ENCODE measurements around the gene BCAS4. TPM values are rescaled to one million over a fixed set of nuclear protein-coding genes. Genes with fewer than 3 reads are reported as not detected.
A peak's percentile ranks its signal among the peaks of the same experiment; 100 is the strongest.
"Not testable (repeated sequence)": the region's sequence is repeated elsewhere in the genome, so short reads cannot be mapped to it uniquely, and the experiment has no call there.

BCAS4 gene
- polyA plus RNA-seq, 6 donors from 2014 or later, result 62.1 to 82.2 (median 70.3) TPM

GRCh38 chr20:50876816-50877215 is 82.0 kb downstream of the BCAS4 start:
- DNase-seq, result no peak
- Mint-ChIP-seq H3K4me3 (no peak overlapping the region), H3K27me3 (no peaks in the 10 kb centered on the region), H3K27ac (no peak overlapping the region), H3K9me3 (no peaks in the 10 kb centered on the region), H3K4me1 (peaks cover 15 to 21% (median 18%) of the 10 kb centered on the region in 3 donors), H3K36me3 (peaks cover 0 to 14% of the 10 kb centered on the region in 2 donors)
- ATAC-seq (ENCODE audit: low read depth in 2 of 2), result no peak

GRCh38 chr20:50877232-50877743 is 82.4 kb downstream of the BCAS4 start:
- Mint-ChIP-seq H3K27me3 (no peaks in the 10 kb centered on the region), H3K36me3 (peaks cover 0 to 14% of the 10 kb centered on the region in 2 donors), H3K27ac (no peak overlapping the region), H3K9me3 (no peaks in the 10 kb centered on the region), H3K4me3 (no peak overlapping the region), H3K4me1 (peaks cover 14 to 20% (median 15%) of the 10 kb centered on the region in 3 donors)
- DNase-seq (no peak), ATAC-seq (ENCODE audit: low read depth in 2 of 2) (no peak)

GRCh38 chr20:50879649-50880550 is 85.0 kb downstream of the BCAS4 start:
- H3K27ac Mint-ChIP-seq, result peak overlapping the region in 3 of 6 donors; percentile 37 to 54 (median 38)
- H3K27me3 Mint-ChIP-seq, result no peaks in the 10 kb centered on the region
- H3K4me3 Mint-ChIP-seq, result peak overlapping the region in 1 of 8 donors; percentile 60
- H3K9me3 Mint-ChIP-seq, result no peaks in the 10 kb centered on the region
- ATAC-seq (ENCODE audit: low read depth in 2 of 2) (no peak), DNase-seq (no peak)
- peaks cover 0 to 14% of the 10 kb centered on the region in 2 donors for H3K36me3 Mint-ChIP-seq
- H3K4me1 Mint-ChIP-seq, result peaks cover 0 to 4% (median 3%) of the 10 kb centered on the region in 3 donors

GRCh38 chr20:50881759-50882424 is 87.0 kb downstream of the BCAS4 start:
- H3K4me1 Mint-ChIP-seq; H3K27me3 Mint-ChIP-seq; ATAC-seq (ENCODE audit: low read depth in 2 of 2); H3K36me3 Mint-ChIP-seq; H3K27ac Mint-ChIP-seq; DNase-seq; H3K9me3 Mint-ChIP-seq; H3K4me3 Mint-ChIP-seq: not testable (repeated sequence)

GRCh38 chr20:50883856-50884255 is 89.0 kb downstream of the BCAS4 start:
- peaks cover 0 to 4% (median 3%) of the 10 kb centered on the region in 3 donors for H3K4me1 Mint-ChIP-seq
- no peak for DNase-seq
- no peaks in the 10 kb centered on the region for H3K9me3 Mint-ChIP-seq
- H3K4me3 Mint-ChIP-seq, result no peak overlapping the region
- no peaks in the 10 kb centered on the region for H3K36me3 Mint-ChIP-seq
- H3K27me3 Mint-ChIP-seq, result no peaks in the 10 kb centered on the region
- H3K27ac Mint-ChIP-seq, result peak overlapping the region in 3 of 6 donors; percentile 20 to 72 (median 54)
- ATAC-seq (ENCODE audit: low read depth in 2 of 2), result no peak

GRCh38 chr20:50885068-50885467 is 90.2 kb downstream of the BCAS4 start:
- no peaks in the 10 kb centered on the region for H3K27me3 Mint-ChIP-seq
- no peaks in the 10 kb centered on the region for H3K36me3 Mint-ChIP-seq
- peak overlapping the region in 2 of 6 donors; percentile 50 to 76 for H3K27ac Mint-ChIP-seq
- no peaks in the 10 kb centered on the region for H3K9me3 Mint-ChIP-seq
- DNase-seq (no peak), ATAC-seq (ENCODE audit: low read depth in 2 of 2) (no peak)
- no peak overlapping the region for H3K4me3 Mint-ChIP-seq
- no peaks in the 10 kb centered on the region for H3K4me1 Mint-ChIP-seq

GRCh38 chr20:50885781-50886180 is 90.9 kb downstream of the BCAS4 start:
- no peak for DNase-seq
- H3K9me3 Mint-ChIP-seq, result no peaks in the 10 kb centered on the region
- no peaks in the 10 kb centered on the region for H3K4me1 Mint-ChIP-seq
- H3K27ac Mint-ChIP-seq, result peak overlapping the region in 3 of 6 donors; percentile 56 to 86 (median 76)
- ATAC-seq (ENCODE audit: low read depth in 2 of 2), result no peak
- no peaks in the 10 kb centered on the region for H3K36me3 Mint-ChIP-seq
- H3K4me3 Mint-ChIP-seq, result peak overlapping the region in 1 of 8 donors; percentile 25
- H3K27me3 Mint-ChIP-seq, result no peaks in the 10 kb centered on the region

- no peak for DNase-seq
- no peak for ATAC-seq (ENCODE audit: low read depth in 2 of 2)
- H3K27me3 Mint-ChIP-seq, result no peaks in the 10 kb centered on the region
- H3K36me3 Mint-ChIP-seq, result peaks cover 0 to under 1% of the 10 kb centered on the region in 2 donors
- H3K4me3 Mint-ChIP-seq, result no peak overlapping the region
- H3K4me1 Mint-ChIP-seq, result no peaks in the 10 kb centered on the region
- H3K9me3 Mint-ChIP-seq, result no peaks in the 10 kb centered on the region
- peak overlapping the region in 1 of 6 donors; percentile 56 for H3K27ac Mint-ChIP-seq
Measured at GRCh38 chr20:50886184-50886790, 91.4 kb downstream of the BCAS4 start.

GRCh38 chr20:50887576-50887975 is 92.7 kb downstream of the BCAS4 start:
- Mint-ChIP-seq H3K27me3 (no peaks in the 10 kb centered on the region), H3K36me3 (peaks cover 0 to 14% of the 10 kb centered on the region in 2 donors), H3K27ac (peak overlapping the region in 3 of 6 donors; percentile 9 to 39 (median 24)), H3K9me3 (no peaks in the 10 kb centered on the region), H3K4me1 (peaks cover 0 to 8% (median 0%) of the 10 kb centered on the region in 3 donors), H3K4me3 (no peak overlapping the region)
- ATAC-seq (ENCODE audit: low read depth in 2 of 2), result no peak
- DNase-seq, result no peak

GRCh38 chr20:50891138-50891537 is 96.3 kb downstream of the BCAS4 start:
- H3K9me3 Mint-ChIP-seq, result no peaks in the 10 kb centered on the region
- peak overlapping the region in 2 of 6 donors; percentile 67 to 74 for H3K27ac Mint-ChIP-seq
- ATAC-seq (ENCODE audit: low read depth in 2 of 2) (no peak), DNase-seq (no peak)
- H3K36me3 Mint-ChIP-seq, result peaks cover 11 to 23% of the 10 kb centered on the region in 2 donors
- H3K4me3 Mint-ChIP-seq, result no peak overlapping the region
- H3K4me1 Mint-ChIP-seq, result peaks cover 0 to 8% (median 0%) of the 10 kb centered on the region in 3 donors
- no peaks in the 10 kb centered on the region for H3K27me3 Mint-ChIP-seq

- DNase-seq, result no peak
- ATAC-seq (ENCODE audit: low read depth in 2 of 2), result no peak
- Mint-ChIP-seq H3K27me3 (no peaks in the 10 kb centered on the region), H3K4me1 (peaks cover 0 to 8% (median 2%) of the 10 kb centered on the region in 3 donors), H3K4me3 (no peak overlapping the region), H3K9me3 (no peaks in the 10 kb centered on the region), H3K27ac (peak overlapping the region in 3 of 6 donors; percentile 52 to 74 (median 60)), H3K36me3 (peaks cover 14 to 27% of the 10 kb centered on the region in 2 donors)
Measured at GRCh38 chr20:50892394-50892793, 97.5 kb downstream of the BCAS4 start.

GRCh38 chr20:50893620-50894019 is 98.8 kb downstream of the BCAS4 start:
- peaks cover 0 to 13% (median 2%) of the 10 kb centered on the region in 3 donors for H3K4me1 Mint-ChIP-seq
- no peak overlapping the region for H3K4me3 Mint-ChIP-seq
- H3K9me3 Mint-ChIP-seq, result no peaks in the 10 kb centered on the region
- ATAC-seq (ENCODE audit: low read depth in 2 of 2), result no peak
- peaks cover 16 to 29% of the 10 kb centered on the region in 2 donors for H3K36me3 Mint-ChIP-seq
- DNase-seq, result no peak
- H3K27me3 Mint-ChIP-seq, result no peaks in the 10 kb centered on the region
- peak overlapping the region in 2 of 6 donors; percentile 9 to 74 for H3K27ac Mint-ChIP-seq

All from naive B cell (primary cell).